GM11168 (cell line): ENCODE measurements around the gene CLINT1.

Experiments
- in situ Hi-C: fragments of 300-500 bp; cut with MboI; formaldehyde crosslinking; loops from one replicate; pipeline ENCODE4 v1.12.0; 2022; ENCODE audit warnings: low sequenced_read_pairs; ENCODE audit not compliant: unreplicated experiment

CLINT1 gene

DNA sequence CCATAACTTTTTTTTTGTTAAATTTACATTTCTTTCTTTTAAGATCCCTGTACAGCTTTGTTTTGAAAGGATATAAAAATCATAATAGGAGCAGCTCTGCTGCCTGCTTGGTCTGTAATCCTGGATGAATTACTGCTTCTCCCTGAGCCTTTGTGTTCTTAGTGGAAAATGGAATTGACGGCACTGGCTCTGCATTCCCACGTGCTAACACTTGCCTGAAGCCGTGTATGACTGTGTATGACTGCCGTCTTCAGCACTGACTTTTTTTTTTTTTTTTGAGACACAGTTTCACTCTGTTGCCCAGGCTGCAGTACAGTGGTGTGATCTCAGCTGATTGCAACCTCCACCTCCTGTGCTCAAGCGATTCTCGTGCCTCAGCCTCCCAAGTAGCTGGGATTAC, 123.0 kb downstream of the CLINT1 start:
- in situ Hi-C loops: no loop called here
